T-helper 2 cell (primary cell): ENCODE results near the gene TIMM8B.
"Not testable (repeated sequence)": the region's sequence is repeated elsewhere in the genome, so short reads cannot be mapped to it uniquely, and the experiment has no call there.

Source experiments
- DNase-seq, 5 experiments: peaks; one replicate each; pipeline versions ENCODE4 v3.0.0 to v3.0.0-alpha.2; 2012 to 2022
- total RNA-seq, 2 donors: gene quantifications; one replicate each; lab custom pipeline; 2026; lab: John Stamatoyannopoulos, UW

The TIMM8B gene, protein sequence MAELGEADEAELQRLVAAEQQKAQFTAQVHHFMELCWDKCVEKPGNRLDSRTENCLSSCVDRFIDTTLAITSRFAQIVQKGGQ
- 6.5 to 9.3 reads per million in 2 donors for total RNA-seq

DNA sequence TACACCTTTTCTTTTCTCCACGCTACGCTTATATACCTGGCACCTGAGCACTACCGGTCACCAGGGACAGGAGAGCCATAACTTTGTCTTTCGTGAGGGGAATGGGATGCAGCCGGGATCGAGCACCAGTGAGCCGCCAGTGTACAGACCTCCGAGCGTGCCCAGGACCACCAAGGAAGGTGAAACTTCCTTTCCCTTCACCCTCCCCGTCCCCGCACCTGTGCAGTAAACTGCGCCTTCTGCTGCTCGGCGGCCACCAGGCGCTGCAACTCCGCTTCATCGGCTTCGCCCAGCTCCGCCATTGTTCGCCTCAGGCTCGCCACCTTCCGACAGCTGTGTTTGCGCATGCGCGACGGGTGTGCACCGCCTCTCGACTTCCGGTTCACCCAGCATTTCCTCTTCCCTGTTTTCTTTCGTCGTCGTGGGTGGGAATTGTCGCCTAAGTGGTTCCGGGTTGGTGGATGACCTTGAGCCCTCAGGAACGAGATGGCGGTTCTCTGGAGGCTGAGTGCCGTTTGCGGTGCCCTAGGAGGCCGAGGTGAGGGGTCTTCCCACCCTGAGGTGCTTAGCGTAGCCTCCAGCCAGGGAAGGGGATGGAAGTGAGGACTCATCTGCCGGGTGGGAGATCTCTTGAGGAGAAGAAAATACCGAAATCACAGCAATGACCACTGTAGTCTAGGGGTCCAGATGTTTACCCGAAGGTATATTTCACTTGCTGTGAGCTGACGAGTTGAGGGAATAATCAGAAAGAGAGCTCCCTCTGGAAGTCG is at the start of gene TIMM8B, which contains the start of gene SDHD:
TSS of gene TIMM8B (minus strand) at position 335 of the 770 bp plus-strand sequence. CDS start at position 302, 33 bp downstream.
TSS of gene SDHD (plus strand) at position 452 of the 770 bp plus-strand sequence. CDS start at position 487, 35 bp downstream.
- peak; percentile 87 to 97 (median 93) for DNase-seq

GRCh38 chr11:112134473-112134872 is 47.9 kb upstream of the TIMM8B start:
- DNase-seq: no peak

DNA sequence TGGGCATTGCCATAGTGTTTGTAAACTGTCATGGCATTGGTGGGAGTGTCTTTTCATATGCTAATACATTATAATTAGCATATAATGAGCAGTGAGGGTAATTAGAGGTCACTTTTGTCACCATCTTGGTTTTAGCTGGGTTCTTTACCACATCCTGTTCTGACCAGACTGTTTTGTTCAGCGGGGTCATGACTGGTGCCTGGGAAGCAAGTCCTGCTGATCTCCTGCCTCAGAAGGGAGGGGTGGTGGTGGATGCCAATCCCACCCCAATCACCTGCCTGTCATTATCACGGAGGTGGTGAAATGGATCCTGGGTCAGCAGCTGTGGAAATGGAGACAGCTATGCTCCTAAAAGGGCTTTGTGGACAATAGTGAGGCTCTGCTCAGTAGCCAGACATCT is 46.2 kb upstream of the TIMM8B start:
- DNase-seq: no peak

- no peak for DNase-seq
These were observed 43.1 kb upstream of the TIMM8B start for GRCh38 chr11:112129656-112130055.

DNA sequence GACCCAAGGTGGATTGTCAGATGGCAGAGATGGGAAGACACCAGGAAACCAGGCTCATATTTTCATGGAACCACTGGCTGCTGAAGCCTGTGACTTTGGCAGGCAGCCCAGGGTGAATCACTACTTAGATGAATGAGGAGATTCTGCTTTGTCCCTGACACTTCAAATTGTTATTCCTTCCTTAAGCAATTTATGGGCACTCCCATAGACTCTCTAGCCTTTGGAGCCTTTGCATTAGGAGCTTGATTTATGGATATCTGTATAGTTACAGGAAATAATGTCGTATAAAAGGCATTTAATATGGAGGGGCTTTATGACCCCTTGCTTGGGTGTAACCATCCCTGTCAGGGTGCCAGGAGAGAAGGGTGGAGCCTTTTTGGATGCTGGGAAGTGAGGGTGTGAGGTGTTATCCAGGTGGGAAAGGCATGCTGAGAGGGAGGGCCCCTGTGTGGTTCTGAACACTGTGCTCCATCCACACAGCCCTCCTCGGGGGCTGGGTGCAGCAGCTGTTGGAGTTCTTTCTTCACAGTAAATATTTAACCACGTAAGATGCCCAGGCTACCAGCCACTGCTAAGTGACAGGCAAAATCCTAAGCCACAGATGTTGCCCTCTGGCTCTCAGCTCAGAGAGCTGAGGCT is 42.0 kb upstream of the TIMM8B start:
- DNase-seq: no peak

DNA sequence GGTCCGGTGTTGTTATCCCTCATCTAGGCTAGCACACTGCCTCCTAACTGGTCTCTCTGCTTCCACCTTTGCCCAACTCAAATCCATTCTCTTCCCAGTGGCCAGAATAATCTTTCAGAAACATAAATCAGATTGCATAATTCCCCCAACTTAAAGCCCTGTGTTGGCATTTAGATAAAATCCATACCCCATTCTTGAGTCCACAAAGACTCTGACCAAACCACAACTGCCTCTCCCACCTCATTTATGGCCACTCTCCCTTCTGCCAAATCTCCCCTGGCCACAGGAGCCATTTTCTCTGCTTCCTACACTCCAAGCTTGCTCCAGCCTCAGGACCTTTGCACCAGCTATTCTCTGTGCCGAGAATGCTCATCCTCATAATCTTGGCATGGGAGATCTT is 40.5 kb upstream of the TIMM8B start:
- no peak for DNase-seq

DNA sequence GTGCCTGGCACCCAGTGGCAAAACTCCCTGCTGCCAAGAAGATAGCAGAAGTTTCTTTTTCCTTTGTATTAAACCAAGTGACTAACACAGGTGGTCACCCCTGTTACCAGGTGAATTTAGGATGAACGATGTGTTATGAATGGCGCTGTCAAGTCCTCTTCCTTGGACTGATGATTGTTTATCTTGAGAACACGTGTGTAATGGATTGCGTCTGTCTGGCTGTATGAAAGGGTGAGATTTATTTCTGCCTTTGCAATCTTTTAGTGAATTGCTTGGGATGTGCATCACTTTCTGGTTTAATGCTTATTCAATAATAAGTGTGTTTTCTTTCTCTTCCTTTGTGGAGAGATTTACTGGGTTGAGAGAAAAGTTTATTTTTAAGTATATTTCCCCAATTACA is 36.6 kb upstream of the TIMM8B start:
- no peak for DNase-seq

- DNase-seq: no peak
These were observed 35.5 kb upstream of the TIMM8B start for GRCh38 chr11:112121981-112122615.

DNA sequence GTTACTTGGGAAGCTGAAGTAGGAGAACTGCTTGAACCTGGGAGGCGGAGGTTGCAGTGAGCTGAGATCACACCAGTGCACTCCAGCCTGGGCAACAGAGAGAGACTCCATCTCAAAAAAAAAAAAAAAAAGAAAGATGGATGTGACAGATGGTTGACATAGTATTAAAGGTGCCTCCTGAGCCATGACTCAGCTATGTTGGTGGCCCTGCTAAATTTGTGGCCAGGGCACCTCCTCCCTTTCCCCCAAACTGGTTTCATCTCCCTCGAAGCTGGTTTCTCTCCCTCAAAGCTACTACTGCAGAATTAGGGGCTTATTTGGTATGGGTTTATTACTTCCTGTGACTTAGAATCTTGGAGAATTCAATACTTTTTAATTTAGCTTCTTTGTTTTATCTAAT is 31.6 kb upstream of the TIMM8B start:
- DNase-seq: peak in 1 of 5 experiments; percentile 19

- no peak for DNase-seq
These were observed 28.8 kb upstream of the TIMM8B start for GRCh38 chr11:112115386-112115785.

GRCh38 chr11:112114460-112114859 is 27.9 kb upstream of the TIMM8B start:
- no peak for DNase-seq

GRCh38 chr11:112113539-112114457 is 27.2 kb upstream of the TIMM8B start:
- DNase-seq: peak in 2 of 5 experiments; percentile 29 to 61

DNA sequence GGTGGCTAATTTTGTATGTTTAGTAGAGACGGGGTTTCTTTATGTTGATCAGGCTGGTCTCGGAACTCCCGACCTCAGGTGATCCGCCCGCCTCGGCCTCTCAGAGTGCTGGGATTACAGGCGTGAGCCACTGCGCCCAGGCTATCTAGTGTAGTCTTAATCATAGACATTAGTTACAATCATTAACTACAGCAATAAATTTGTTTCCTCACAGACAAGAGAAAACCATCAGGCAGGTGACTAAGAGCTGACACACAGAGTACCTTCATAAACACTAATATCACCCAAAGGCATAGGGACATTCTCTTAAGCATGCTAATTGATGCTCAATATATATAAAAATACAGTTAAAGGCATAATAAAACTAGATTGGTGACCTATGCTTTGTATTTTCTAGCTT is 19.5 kb upstream of the TIMM8B start:
- DNase-seq: no peak

DNA sequence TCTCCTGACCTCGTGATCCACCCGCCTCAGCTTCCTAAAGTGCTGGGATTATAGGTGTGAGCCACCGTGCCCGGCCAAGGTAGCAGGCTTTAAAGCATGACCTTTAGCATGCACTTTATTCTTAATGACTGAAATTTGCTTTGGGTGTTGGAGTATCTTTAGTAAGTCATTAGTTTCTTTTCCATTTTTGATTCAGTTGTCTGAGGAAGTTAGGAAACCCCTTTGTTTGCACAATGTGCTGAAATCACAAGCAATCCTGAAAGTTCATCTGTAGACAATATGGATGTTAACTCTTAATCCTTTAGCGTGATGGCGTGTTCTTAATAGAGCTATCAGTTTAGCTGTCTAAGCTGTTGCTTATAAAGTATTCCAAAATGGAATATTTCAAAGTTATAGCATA is 16.9 kb upstream of the TIMM8B start:
- no peak for DNase-seq

DNA sequence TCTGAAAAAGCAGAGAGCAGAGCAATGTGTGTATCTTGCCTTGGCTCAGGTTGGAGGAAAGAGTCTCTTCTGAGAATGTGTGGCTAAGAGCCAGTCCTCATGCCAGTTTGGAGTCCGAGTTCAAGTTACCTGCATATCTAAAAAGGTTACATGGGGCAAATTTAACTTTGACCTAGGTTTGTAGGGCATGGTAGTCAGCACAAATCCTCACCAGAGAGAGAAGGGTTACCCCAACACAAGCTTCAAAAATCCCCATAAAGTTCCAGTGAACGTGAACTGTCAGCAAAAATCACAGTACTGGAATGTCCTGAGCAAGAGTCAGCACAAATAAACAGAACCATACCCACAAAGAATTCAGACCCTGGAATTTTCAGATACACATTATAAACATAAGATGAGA is 13.9 kb upstream of the TIMM8B start:
- DNase-seq: no peak

DNA sequence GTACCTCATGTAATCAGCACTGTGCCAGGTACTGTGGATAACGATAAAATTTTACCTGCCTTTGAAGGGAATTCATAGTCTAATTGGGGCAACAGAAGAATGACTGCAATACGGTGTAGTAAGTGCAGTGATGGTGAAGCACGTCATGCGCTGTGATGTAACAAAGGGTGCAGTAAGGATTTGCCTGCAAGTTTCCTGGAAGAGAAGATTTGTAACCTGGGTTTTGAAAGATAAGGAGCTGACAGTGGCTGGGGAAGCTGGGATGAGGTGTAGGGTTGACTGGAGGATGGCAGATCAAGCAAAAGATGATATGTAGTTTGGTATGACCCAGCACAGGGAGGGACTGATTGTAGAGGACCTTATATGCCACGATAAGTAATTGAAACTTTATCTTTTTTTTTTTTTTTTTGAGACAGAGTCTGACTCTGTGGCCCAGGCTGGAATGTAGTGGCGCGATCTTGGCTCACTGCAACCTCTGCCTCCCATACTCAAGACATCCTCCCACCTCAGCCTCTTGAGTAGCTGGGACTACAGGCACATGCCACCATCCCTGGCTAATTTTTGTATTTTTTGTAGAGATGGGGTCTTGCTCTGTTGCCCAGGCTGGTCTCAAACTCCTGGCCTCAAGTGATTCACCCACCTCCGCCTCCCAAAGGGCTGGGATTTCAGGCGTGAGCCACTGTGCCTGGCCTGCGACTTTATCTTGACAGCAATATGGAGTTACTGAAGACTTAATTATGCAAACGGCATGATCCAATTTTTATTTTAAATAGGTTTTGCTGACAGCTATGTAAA is 11.4 kb upstream of the TIMM8B start:
- no peak for DNase-seq

- no peak for DNase-seq
These were observed 9.6 kb upstream of the TIMM8B start for GRCh38 chr11:112096194-112096593.

- not testable (repeated sequence) for DNase-seq
These were observed 8.7 kb upstream of the TIMM8B start for GRCh38 chr11:112095302-112095701.

DNA sequence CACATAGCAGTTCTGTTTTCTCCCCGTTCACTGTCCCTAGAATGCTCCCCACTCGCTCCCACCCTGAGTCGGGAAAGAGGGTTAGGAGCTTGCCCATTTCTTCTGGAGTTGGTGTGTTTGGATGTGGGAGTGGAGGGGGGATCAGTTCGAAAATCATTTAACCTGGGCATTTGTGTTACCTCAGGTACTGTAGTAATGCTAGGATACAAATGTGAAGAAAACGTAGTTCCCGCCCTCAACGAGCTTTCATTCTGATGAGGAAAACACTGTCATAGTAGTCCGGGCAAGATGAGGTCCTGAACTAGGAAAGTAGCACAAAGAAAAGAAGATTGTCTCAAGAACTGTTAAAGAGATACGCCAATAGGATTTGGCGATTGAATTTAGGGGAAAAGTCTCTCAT is 656 bp upstream of the TIMM8B start:
- peak in 1 of 5 experiments; percentile 4 for DNase-seq

- peak in 3 of 5 experiments; percentile 10 to 70 (median 11) for DNase-seq
These were observed 634 bp downstream of the TIMM8B start for GRCh38 chr11:112085822-112086421.

GRCh38 chr11:112082729-112083128 is 3.8 kb downstream of the TIMM8B start:
- DNase-seq: peak in 1 of 5 experiments; percentile 58
